K562 (cell line): ENCODE data around the gene DCAF15. TPM values are rescaled to one million over a fixed set of nuclear protein-coding genes. Genes with fewer than 3 reads are reported as not detected.

Experiments used
- ATAC-seq: fragments of 200-7000 bp; cut with Tn5 transposase; 3 replicates; pipeline ENCODE4 v1.9.1; 2020; ENCODE audit warnings: moderate library complexity
- BruUV-seq: library from RNA; stranded (reverse); fragments of 400-500 nt; replicated peaks from 2 replicates; lab custom pipeline; 2021; lab: Mats Ljungman, UMichigan
- CTCF ChIA-PET: fragments of 300-600 bp; formaldehyde crosslinking; extraction: SDS; loops from one replicate; lab custom pipeline; 2021; ENCODE audit warnings: low intra/inter-chr PET ratio; lab: Yijun Ruan, JAX
- POLR2A ChIA-PET: fragments of 300-600, 350-650 bp; sonication (Branson Sonifier 250); formaldehyde crosslinking; extraction: SDS; loops from one replicate; lab custom pipeline; 2021; ENCODE audit warnings: antibody characterized with exemption, inconsistent platforms; lab: Yijun Ruan, JAX
- DNase-seq, 4 experiments: peaks; one replicate each; pipeline versions ENCODE4 v3.0.0 to v3.0.0-alpha.2; 2011 to 2018; ENCODE audit warnings: low spot score in 3 of 4, mixed read lengths in 3 of 4; ENCODE audit errors: extremely low read depth in 1 of 4
- FAIRE-seq: peaks from 2 replicates; lab custom pipeline; 2011; peaks lifted over from hg19 to GRCh38; lab: Jason Lieb, UNC
- H2AFZ ChIP-seq: 2 replicates; pipeline ENCODE4 v1.6.0; 2011; ENCODE audit warnings: low read depth, low read length, control low read depth, inconsistent platforms
- H3K27ac ChIP-seq: fragments of 200-600 bp; 3 replicates; pipeline ENCODE4 v1.8.0; 2011; ENCODE audit warnings: low read depth, mild to moderate bottlenecking, control low read depth, inconsistent platforms, low read length, moderate library complexity, mixed read lengths; ENCODE audit errors: extremely low read depth
- H3K27me3 ChIP-seq, 2 experiments: fragments of 300-600 bp in 1 of 2; 2 replicates in 1 of 2; 3 replicates in 1 of 2; pipeline versions ENCODE4 v1.6.0 to v1.8.0; 2011; ENCODE audit warnings: inconsistent platforms in 2 of 2, low read length in 2 of 2, mild to moderate bottlenecking in 1 of 2, mixed read lengths in 1 of 2, moderate library complexity in 1 of 2; ENCODE audit not compliant: control insufficient read depth in 2 of 2, insufficient read depth in 2 of 2
- H3K36me3 ChIP-seq: fragments of 300-600 bp; 3 replicates; pipeline ENCODE4 v1.8.0; 2011; ENCODE audit warnings: mild to moderate bottlenecking, low read length, inconsistent platforms; ENCODE audit not compliant: control insufficient read depth, insufficient read depth
- H3K4me1 ChIP-seq, 2 experiments: fragments of 200-600 bp in 1 of 2; replicated peaks in 1 of 2; 2 replicates in 1 of 2; 3 replicates in 1 of 2; pipeline versions ENCODE4 v1.5.1 to v1.8.0; 2011; ENCODE audit warnings: inconsistent platforms in 2 of 2, low read length in 2 of 2, mild to moderate bottlenecking in 1 of 2, mixed read lengths in 1 of 2, moderate library complexity in 1 of 2; ENCODE audit not compliant: control insufficient read depth in 2 of 2, insufficient read depth in 2 of 2
- H3K4me2 ChIP-seq: 2 replicates; pipeline ENCODE4 v1.6.1; 2011; ENCODE audit warnings: low read length, control low read depth, inconsistent platforms, mixed read lengths; ENCODE audit not compliant: insufficient read depth
- H3K4me3 ChIP-seq: fragments of 200-600 bp; sonication (generic), shearing (Covaris generic); 2 replicates; pipeline ENCODE4 v1.5.1; 2016; ENCODE audit warnings: control low read depth, inconsistent platforms
- H3K79me2 ChIP-seq: fragments of 200-600 bp; 3 replicates; pipeline ENCODE4 v1.8.0; 2011; ENCODE audit warnings: low read length, inconsistent platforms; ENCODE audit not compliant: control insufficient read depth, insufficient read depth
- H3K9ac ChIP-seq, 2 experiments: 2 replicates each; pipeline versions ENCODE4 v1.6.0 to v1.6.1; 2011; ENCODE audit warnings: low read depth in 2 of 2, low read length in 2 of 2, control low read depth in 1 of 2, inconsistent platforms in 1 of 2, mild to moderate bottlenecking in 1 of 2, mixed read lengths in 1 of 2; ENCODE audit not compliant: insufficient read depth in 1 of 2
- H3K9me1 ChIP-seq: one replicate; pipeline ENCODE4 v1.6.0; 2011; ENCODE audit warnings: inconsistent platforms, mild to moderate bottlenecking, low read length, moderate library complexity; ENCODE audit not compliant: control insufficient read depth, insufficient read depth
- H3K9me3 ChIP-seq: replicated peaks from 2 replicates; pipeline ENCODE4 v1.5.1; 2011; ENCODE audit warnings: low read depth, low read length, inconsistent platforms; ENCODE audit not compliant: control insufficient read depth, insufficient read depth
- H4K20me1 ChIP-seq: replicated peaks from 2 replicates; pipeline ENCODE4 v1.6.1; 2011; ENCODE audit warnings: low read length, inconsistent platforms, mixed read lengths; ENCODE audit not compliant: control insufficient read depth, insufficient read depth
- BRF1 ChIP-seq: IDR thresholded peaks from 3 replicates; pipeline ENCODE4 v1.6.1; 2011; ENCODE audit warnings: borderline replicate concordance, mild to moderate bottlenecking; ENCODE audit not compliant: insufficient read length; ENCODE audit errors: extremely low read depth
- WGBS: fragments of 100-300 bp; shearing (Covaris generic); methylation state at CpG from one replicate; pipeline ENCODE4 v1.1.6; 2016; ENCODE audit warnings: low coverage, mixed read lengths; ENCODE audit not compliant: insufficient coverage; ENCODE audit errors: missing lambda C conversion rate; 5-methylcytosine and 5-hydroxymethylcytosine counted together
- in situ Hi-C: fragments of 300-500 bp; cut with MboI; formaldehyde crosslinking; loops from 4 replicates; pipeline ENCODE4 v1.15.0; 2018; ENCODE audit warnings: inconsistent platforms, mixed read lengths
- intact Hi-C: fragments of 100-400 bp; cut with micrococcal nuclease; formaldehyde crosslinking; loops from 2 replicates; pipeline ENCODE4 v1.14.2; 2022
- polyA plus RNA-seq, 8 experiments: library from polyadenylated mRNA; depleted of rRNA in 4 of 8; stranded (reverse) in 5 of 8; unstranded in 3 of 8; fragments of >200 nt; fragmentation: Nextera tagmentation in 2 of 8; fragmentation: Illumina TruSeq in 1 of 8; extraction: Ambion mirVana in 2 of 8; extraction: Trizol in 1 of 8; gene quantifications; 2 replicates each; pipeline versions ENCODE4 v1.2.1 to v1.2.3, GENCODE V29; 2011 to 2014; ENCODE audit warnings: inconsistent platforms in 1 of 8, missing spikeins in 1 of 8
- total RNA-seq, 7 experiments: library from RNA; depleted of rRNA in 6 of 7; stranded (reverse); fragments of >200 nt in 6 of 7; fragmentation: Illumina TruSeq in 2 of 7; extraction: Trizol in 2 of 7; gene quantifications; 2 replicates each; pipeline versions ENCODE4 v1.2.1 to v1.2.3, GENCODE V29; 2011 to 2021; ENCODE audit warnings: low replicate concordance in 1 of 7
- TF ChIP-seq, protein P1 (sequence below): IDR thresholded peaks from 2 replicates; pipeline ENCODE4 v1.6.1; 2011; ENCODE audit warnings: borderline replicate concordance, low read depth, mild to moderate bottlenecking, moderate library complexity, low read length; ENCODE audit not compliant: insufficient read depth, poor library complexity, severe bottlenecking
- TF ChIP-seq, protein P2 (sequence below): fragments of 450-650 bp; IDR thresholded peaks from 2 replicates; pipeline ENCODE4 v1.6.1; 2014; ENCODE audit warnings: low read depth, mild to moderate bottlenecking, moderate library complexity, borderline replicate concordance

DCAF15 gene
- total and polyA plus RNA-seq, 9 of the 15 experiments (the other 6 are each of a cell fraction or from before 2014, with no cell fraction given): 0.17 to 68.5 (median 27.7) TPM

DNA sequence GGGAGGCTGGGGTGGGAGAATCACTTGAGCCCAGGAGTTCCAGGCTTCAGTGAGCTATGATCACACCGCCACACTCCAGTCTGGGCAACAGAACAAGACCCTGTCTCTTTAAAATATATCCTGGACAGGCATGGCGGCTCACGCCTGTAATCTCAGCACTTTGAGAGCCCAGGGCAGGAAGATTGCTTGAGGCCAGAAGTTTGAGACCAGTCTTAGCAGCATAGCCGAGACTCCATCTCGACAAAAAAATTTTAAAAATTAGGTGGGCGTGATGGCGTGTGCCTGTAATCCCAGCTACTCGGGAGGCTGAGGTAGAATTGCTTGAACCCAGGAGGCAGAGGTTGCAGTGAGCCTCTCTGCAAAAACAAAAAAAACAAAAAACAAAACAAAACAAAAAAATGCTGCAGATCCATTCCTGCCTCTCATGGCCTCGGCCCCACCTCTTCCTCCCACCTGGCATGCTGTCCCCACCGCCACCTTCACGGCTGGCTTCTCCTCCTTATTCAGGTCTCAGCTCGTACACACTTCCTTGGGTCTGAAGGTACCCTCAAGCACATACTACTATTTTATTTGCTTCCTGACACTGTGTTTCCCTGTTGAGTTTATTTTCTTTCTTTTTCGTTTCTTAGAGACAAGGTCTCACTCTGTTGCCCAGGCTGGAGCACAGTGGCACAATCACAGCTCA is 48.5 kb downstream of the DCAF15 start:
- Histone ChIP-seq H3K4me1 (peaks cover 26 to 28% of the 10 kb centered on the region in 2 experiments), H4K20me1 (no peaks in the 10 kb centered on the region), H3K27me3 (no peaks in the 10 kb centered on the region), H3K4me2 (no peak overlapping the region), H2AFZ (no peak overlapping the region), H3K9me3 (no peaks in the 10 kb centered on the region), H3K4me3 (no peak overlapping the region)
- ATAC-seq: no peak
- BruUV-seq: no TSS peak
- no peak for DNase-seq
- CTCF ChIA-PET: no interaction called here
- POLR2A ChIA-PET: interaction anchor here (0.6 kb wide), 2 partner anchors 30 to 40 kb away, joined by 3 to 4 read pairs; no protein-coding TSS in a partner anchor
- TF ChIP-seq, protein P1, sequence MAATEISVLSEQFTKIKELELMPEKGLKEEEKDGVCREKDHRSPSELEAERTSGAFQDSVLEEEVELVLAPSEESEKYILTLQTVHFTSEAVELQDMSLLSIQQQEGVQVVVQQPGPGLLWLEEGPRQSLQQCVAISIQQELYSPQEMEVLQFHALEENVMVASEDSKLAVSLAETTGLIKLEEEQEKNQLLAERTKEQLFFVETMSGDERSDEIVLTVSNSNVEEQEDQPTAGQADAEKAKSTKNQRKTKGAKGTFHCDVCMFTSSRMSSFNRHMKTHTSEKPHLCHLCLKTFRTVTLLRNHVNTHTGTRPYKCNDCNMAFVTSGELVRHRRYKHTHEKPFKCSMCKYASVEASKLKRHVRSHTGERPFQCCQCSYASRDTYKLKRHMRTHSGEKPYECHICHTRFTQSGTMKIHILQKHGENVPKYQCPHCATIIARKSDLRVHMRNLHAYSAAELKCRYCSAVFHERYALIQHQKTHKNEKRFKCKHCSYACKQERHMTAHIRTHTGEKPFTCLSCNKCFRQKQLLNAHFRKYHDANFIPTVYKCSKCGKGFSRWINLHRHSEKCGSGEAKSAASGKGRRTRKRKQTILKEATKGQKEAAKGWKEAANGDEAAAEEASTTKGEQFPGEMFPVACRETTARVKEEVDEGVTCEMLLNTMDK: no peak
- TF ChIP-seq, protein P2, sequence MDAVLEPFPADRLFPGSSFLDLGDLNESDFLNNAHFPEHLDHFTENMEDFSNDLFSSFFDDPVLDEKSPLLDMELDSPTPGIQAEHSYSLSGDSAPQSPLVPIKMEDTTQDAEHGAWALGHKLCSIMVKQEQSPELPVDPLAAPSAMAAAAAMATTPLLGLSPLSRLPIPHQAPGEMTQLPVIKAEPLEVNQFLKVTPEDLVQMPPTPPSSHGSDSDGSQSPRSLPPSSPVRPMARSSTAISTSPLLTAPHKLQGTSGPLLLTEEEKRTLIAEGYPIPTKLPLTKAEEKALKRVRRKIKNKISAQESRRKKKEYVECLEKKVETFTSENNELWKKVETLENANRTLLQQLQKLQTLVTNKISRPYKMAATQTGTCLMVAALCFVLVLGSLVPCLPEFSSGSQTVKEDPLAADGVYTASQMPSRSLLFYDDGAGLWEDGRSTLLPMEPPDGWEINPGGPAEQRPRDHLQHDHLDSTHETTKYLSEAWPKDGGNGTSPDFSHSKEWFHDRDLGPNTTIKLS: no peak
- TF ChIP-seq BRF1: no peak
- TF ChIP-seq, all 486 proteins: peak for 0
- in situ Hi-C loops: no loop called here
- peaks cover 34% of the 10 kb centered on the region; the same call in 2 of the 3 replicates for H3K36me3 ChIP-seq
- WGBS: 87% methylated on average over 13 of the region's 13 CpGs
- no peak for FAIRE-seq
- H3K9ac ChIP-seq: peak overlapping the region in 1 of 2 experiments; percentile 3; a peak in 1 of 4 replicates
- no peaks in the 10 kb centered on the region for H3K9me1 ChIP-seq
- no peak overlapping the region for H3K27ac ChIP-seq
- intact Hi-C loops: no loop called here
- peaks cover 67% of the 10 kb centered on the region for H3K79me2 ChIP-seq
